GM10248 (cell line): Measurements from ENCODE around the gene KCNIP4.

Source experiments
- CTCF ChIA-PET: fragments of 300-600 bp; sonication (Branson Sonifier 250); formaldehyde crosslinking; extraction: SDS; loops from one replicate; lab custom pipeline; 2021; ENCODE audit warnings: antibody characterized with exemption; lab: Yijun Ruan, JAX
- POLR2A ChIA-PET: fragments of 350-650 bp; sonication (Branson Sonifier 250); formaldehyde crosslinking; extraction: SDS; loops from one replicate; lab custom pipeline; 2020; ENCODE audit warnings: antibody characterized with exemption; lab: Yijun Ruan, JAX
- DNase-seq: peaks from one replicate; pipeline ENCODE4 v3.0.0; 2012; ENCODE audit errors: extremely low spot score
- TF ChIP-seq, protein P1 (sequence below): IDR thresholded peaks from 2 replicates; pipeline ENCODE4 v1.5.1; 2012; ENCODE audit warnings: mild to moderate bottlenecking, low read depth; ENCODE audit errors: extremely low read depth, missing control alignments, control extremely low read depth

The KCNIP4 gene

DNA sequence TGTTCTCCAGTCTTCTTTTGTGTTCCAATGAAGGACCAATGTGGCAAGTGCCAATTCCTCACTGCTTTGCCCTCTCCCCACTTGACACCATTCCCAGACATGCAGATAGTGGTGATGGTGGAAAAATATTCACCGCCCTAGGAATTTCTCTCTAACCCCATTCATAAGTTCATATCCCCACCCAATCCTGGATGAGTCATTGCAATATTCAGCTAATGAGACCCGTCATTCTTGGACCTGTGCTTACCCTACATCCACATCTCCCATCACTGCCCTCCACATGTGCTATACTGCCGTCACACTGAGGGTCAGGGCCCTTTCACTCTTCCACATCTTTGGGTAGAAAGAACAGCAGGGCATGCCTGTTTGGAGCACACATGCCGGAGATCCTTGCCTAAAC is 199.2 kb downstream of the KCNIP4 start:
- TF ChIP-seq, protein P1, sequence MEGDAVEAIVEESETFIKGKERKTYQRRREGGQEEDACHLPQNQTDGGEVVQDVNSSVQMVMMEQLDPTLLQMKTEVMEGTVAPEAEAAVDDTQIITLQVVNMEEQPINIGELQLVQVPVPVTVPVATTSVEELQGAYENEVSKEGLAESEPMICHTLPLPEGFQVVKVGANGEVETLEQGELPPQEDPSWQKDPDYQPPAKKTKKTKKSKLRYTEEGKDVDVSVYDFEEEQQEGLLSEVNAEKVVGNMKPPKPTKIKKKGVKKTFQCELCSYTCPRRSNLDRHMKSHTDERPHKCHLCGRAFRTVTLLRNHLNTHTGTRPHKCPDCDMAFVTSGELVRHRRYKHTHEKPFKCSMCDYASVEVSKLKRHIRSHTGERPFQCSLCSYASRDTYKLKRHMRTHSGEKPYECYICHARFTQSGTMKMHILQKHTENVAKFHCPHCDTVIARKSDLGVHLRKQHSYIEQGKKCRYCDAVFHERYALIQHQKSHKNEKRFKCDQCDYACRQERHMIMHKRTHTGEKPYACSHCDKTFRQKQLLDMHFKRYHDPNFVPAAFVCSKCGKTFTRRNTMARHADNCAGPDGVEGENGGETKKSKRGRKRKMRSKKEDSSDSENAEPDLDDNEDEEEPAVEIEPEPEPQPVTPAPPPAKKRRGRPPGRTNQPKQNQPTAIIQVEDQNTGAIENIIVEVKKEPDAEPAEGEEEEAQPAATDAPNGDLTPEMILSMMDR, result no peak
- CTCF ChIA-PET, result no interaction called here
- DNase-seq, result no peak
- POLR2A ChIA-PET, result no interaction called here

DNA sequence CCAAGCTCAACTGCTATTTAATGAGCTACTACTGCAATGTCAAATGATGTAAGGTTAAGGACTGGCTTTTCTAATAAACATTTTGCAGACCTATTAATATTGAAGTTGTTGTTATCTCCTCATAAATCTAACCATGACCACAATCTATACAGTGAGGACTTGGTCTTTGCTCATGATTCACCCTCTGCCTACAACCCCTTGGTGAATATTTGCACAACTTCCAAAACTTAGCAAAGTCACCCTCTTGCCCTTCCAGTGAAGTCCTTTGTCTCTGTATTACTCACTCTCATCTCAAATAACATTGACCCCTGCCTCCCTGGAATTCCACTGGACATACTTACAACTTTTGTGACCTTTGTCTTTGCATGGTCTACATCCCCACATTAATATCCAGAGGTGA is 204.5 kb downstream of the KCNIP4 start:
- DNase-seq, result no peak
- CTCF ChIA-PET, result interaction anchor here (1.2 to 1.8 kb wide), 3 partner anchors 9 to 24 kb away, joined by 3 to 4 read pairs (median 3); no protein-coding TSS in a partner anchor

DNA sequence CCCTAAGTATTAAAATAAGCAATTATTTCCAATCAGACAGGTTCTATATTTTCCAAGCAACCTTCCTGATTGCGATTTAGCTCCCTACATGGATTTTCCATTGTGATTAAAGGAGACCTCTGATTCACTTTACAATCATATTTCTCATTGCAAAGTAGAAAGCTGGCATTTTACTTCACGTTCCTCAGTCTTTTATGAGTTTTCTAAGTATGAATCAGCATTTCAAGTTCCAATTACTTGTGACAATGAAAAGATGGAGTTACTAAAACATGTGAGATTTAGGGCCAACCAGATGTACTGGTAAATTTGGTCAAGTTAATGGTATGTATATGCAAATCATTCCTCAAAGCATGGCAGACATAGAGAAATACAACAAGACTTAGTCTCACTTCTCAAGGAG is 206.2 kb downstream of the KCNIP4 start:
- TF ChIP-seq, protein P1, result no peak
- DNase-seq, result no peak
- ChIA-PET CTCF (interaction anchor here (1.5 kb wide), 1 partner anchor 23 kb away, joined by 3 read pairs; no protein-coding TSS in a partner anchor), POLR2A (no interaction called here)

More for the DNA sequence above, 204.5 kb downstream of the KCNIP4 start:
- POLR2A ChIA-PET, result no interaction called here
- TF ChIP-seq, protein P1, result no peak

DNA sequence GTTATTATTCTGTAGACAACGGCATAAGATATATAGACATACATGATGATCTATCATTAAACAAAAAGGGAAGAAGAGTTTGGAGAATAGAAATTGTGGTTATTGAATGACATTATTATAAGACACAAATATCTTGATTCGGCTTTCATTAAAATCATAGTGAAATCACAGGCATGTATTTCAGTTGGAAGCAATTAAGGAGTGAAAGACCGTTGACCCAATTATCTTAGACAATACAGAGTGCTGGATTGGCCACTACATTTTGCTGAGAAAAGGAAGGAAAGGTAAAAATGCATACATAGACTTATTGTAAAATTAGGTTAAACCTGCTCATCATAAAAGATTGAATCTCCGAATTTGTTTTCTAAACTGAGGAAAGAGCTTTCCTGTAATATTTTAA is 209.8 kb downstream of the KCNIP4 start:
- no peak for DNase-seq
- ChIA-PET CTCF (interaction anchor here (1.0 kb wide), 1 partner anchor 14 kb away, joined by 3 read pairs; no protein-coding TSS in a partner anchor), POLR2A (no interaction called here)
- TF ChIP-seq, protein P1, result no peak

DNA sequence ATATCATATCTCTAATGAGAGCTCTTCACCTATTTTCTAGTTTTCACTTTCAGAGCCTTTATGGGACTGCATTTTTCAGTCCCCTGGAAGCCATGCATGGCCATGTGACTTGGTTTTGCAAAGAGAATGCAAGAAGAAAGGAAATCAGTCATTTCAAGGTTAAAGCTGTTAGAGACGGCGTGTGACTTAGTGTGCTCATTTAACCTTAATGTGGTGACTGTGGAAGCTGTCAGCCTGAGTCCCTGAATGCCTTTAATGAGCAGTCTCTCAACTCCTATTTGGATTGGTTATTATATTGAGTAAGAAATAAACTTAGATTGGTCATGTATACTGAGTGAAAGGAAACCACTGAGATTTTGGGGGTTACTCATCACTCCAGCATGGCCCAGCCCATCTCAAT is 212.7 kb downstream of the KCNIP4 start:
- TF ChIP-seq, protein P1, result no peak
- ChIA-PET POLR2A (no interaction called here), CTCF (no interaction called here)
- no peak for DNase-seq

DNA sequence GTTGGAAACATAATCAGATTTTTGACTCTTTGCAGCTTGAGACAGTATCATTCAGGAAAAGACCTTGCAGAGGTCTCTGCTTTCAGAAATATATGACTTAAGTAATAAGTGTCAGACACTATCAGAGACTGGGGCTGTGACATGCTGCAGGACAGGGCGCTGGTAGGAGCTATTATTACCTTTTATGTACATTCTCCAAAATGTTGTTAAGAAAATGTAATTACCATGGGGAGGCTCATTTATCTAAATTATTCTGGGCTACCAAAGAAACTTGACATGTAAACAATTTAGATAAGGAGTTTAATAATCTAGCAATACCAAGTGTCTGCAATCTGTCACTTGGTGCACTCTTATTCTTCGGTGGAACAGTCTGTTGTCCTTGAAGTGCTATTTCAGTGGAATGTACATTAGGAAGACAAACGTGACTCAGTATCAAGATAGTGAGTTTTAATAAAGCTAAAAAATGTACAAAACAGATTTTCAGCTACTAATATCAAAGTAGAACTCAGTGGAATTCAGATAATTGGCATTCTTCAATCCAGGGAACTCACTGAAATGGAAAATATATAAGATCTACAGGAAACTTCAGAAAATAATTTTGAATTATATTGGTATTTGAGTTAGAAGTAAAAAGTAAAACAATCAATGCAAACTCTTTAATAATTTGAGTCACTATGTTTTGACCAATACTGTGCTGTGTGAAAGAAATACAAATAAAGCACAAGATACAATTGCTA is 214.5 kb downstream of the KCNIP4 start:
- no peak for DNase-seq
- TF ChIP-seq, protein P1, result no peak
- ChIA-PET CTCF (interaction anchor here (1.3 kb wide), 1 partner anchor 28 kb away, joined by 3 read pairs; no protein-coding TSS in a partner anchor), POLR2A (no interaction called here)
